Vagina (tissue), 2 donors: ENCODE data around the gene KRTAP10-4. TPM values are rescaled to one million over a fixed set of nuclear protein-coding genes. Genes with fewer than 3 reads are reported as not detected.
"Not testable (repeated sequence)": the region's sequence is repeated elsewhere in the genome, so short reads cannot be mapped to it uniquely, and the experiment has no call there.

Experiments used
- DNase-seq, 2 donors: peaks; one replicate each; pipeline ENCODE4 v3.0.0-alpha.2; 2017; ENCODE audit errors: extremely low spot score in 2 of 2
- H3K27ac ChIP-seq: fragments of 200-600 bp; sonication (generic); one replicate; pipeline ENCODE4 v1.5.1; 2019
- H3K27me3 ChIP-seq: fragments of 200-600 bp; sonication (generic); one replicate; pipeline ENCODE4 v1.5.1; 2019
- H3K36me3 ChIP-seq, 2 donors: fragments of 200-600 bp; sonication (generic); one replicate each; pipeline ENCODE4 v1.5.1; 2017 to 2019
- H3K4me1 ChIP-seq: fragments of 200-600 bp; sonication (generic); one replicate; pipeline ENCODE4 v1.5.1; 2019
- H3K4me3 ChIP-seq, 2 donors: fragments of 200-600 bp; sonication (generic); 1 replicate in 1 of 2; 2 replicates in 1 of 2; pipeline ENCODE4 v1.5.1; 2016 to 2019
- H3K9me3 ChIP-seq: fragments of 200-600 bp; sonication (generic); one replicate; pipeline ENCODE4 v1.5.1; 2019
- POLR2A ChIP-seq, 2 donors: fragments of 450-650 bp; IDR thresholded peaks; one replicate each; pipeline ENCODE4 v1.6.1; 2017; ENCODE audit warnings: antibody characterized with exemption in 2 of 2, mild to moderate bottlenecking in 2 of 2, moderate library complexity in 2 of 2
- POLR2AphosphoS5 ChIP-seq, 2 donors: sonication (generic); formaldehyde crosslinking; IDR thresholded peaks; one replicate each; pipeline ENCODE4 v1.9.0; 2017; ENCODE audit warnings: antibody characterized with exemption in 2 of 2, mild to moderate bottlenecking in 2 of 2, low read depth in 1 of 2; ENCODE audit not compliant: insufficient read depth in 1 of 2
- intact Hi-C: fragments of 100-400 bp; cut with DNase I; formaldehyde crosslinking; loops from one replicate; pipeline ENCODE4 v1.15.1; 2023
- total RNA-seq: library from RNA; depleted of rRNA; stranded (reverse); fragments of >200 nt; gene quantifications from one replicate; pipeline ENCODE4 v1.2.3, GENCODE V29; 2016
- TF ChIP-seq, protein P1 (sequence below), 3 experiments: fragments of 450-650 bp in 2 of 3; fragments of 200-600 bp in 1 of 3; sonication (generic) in 1 of 3; IDR thresholded peaks; one replicate each; pipeline ENCODE4 v1.5.1; 2017 to 2019; ENCODE audit warnings: antibody characterized with exemption in 3 of 3, mild to moderate bottlenecking in 2 of 3, moderate library complexity in 2 of 3

Gene KRTAP10-4
- total RNA-seq, 1 donor from 2014 or later, result not detected

DNA sequence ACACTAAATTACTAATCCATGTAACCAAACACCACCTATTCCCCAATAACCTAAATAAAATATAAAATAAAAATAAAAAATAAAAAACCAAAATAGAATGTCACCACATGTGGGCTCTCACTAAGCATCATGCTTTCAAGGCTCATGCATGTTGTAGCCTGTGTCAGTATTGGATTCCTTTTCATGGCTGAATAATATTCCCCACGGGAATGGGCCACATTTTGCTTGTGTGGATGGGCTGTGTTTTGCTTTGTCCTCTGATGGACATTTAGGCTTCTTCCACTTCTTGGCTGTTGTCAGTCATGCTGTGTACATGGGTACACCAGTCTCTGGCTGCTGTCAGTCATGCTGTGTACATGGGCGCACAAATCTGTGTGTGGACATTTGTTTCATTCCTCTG lies 15.6 kb downstream of the KRTAP10-4 start:
- TF ChIP-seq, protein P1, sequence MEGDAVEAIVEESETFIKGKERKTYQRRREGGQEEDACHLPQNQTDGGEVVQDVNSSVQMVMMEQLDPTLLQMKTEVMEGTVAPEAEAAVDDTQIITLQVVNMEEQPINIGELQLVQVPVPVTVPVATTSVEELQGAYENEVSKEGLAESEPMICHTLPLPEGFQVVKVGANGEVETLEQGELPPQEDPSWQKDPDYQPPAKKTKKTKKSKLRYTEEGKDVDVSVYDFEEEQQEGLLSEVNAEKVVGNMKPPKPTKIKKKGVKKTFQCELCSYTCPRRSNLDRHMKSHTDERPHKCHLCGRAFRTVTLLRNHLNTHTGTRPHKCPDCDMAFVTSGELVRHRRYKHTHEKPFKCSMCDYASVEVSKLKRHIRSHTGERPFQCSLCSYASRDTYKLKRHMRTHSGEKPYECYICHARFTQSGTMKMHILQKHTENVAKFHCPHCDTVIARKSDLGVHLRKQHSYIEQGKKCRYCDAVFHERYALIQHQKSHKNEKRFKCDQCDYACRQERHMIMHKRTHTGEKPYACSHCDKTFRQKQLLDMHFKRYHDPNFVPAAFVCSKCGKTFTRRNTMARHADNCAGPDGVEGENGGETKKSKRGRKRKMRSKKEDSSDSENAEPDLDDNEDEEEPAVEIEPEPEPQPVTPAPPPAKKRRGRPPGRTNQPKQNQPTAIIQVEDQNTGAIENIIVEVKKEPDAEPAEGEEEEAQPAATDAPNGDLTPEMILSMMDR (IDR thresholded peaks at IDR 0.05), result no peak
- no peak for TF ChIP-seq POLR2A (IDR thresholded peaks at IDR 0.05)
- no peak for TF ChIP-seq POLR2AphosphoS5 (IDR thresholded peaks at IDR 0.05; ENCODE audit: insufficient read depth in 1 of 2, low read depth in 1 of 2)
- Histone ChIP-seq H3K4me3 (no peak overlapping the region), H3K36me3 (no peaks in the 10 kb centered on the region), H3K4me1 (no peaks in the 10 kb centered on the region), H3K27me3 (no peaks in the 10 kb centered on the region), H3K27ac (no peak overlapping the region), H3K9me3 (no peaks in the 10 kb centered on the region)
- intact Hi-C loops, result loop anchor here (10.0 kb wide), 1 partner anchor 134 kb away; the partner anchor contains the start of gene LRRC3
- DNase-seq, result peak in 1 of 2 donors; percentile 58

DNA sequence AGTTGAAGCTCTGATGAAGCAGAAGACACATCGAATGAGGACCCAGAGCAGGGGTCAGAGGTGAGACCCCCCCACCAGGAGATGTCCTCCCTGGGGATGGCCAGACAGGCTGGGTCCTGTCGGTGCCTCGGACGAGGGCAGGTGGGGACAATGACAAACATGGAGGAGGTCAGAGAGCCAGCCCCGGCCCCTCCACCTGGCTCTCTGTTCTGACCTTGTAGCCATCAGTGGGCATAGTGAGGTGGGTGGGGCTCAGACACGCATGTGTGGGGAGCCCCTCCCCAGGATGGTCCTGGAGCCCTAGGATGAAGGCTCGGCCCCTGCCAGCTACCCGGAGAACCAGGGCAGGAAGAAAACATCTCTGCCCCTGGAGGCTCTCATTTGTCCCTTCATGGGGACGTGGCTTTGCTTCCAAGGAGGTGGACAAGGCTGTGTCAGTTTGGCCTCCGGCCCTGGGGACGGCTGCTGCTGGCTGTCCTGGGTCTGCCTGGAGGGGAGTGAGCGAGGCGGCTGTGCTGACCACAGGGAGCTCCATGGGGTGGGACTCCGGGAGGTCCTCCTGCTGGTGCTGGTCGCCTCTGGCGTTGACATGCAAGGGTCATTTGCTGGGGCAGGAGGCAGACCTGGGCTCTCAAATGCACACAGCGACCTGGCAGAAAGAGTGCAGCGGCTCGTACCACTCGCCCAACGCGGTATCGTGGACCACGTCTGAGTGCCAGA lies 16.2 kb downstream of the KRTAP10-4 start:
- Histone ChIP-seq H3K36me3 (no peaks in the 10 kb centered on the region), H3K27me3 (no peaks in the 10 kb centered on the region), H3K4me1 (no peaks in the 10 kb centered on the region), H3K9me3 (no peaks in the 10 kb centered on the region), H3K4me3 (no peak overlapping the region), H3K27ac (no peak overlapping the region)
- DNase-seq, result peak; percentile 52 to 79
- TF ChIP-seq POLR2A (IDR thresholded peaks at IDR 0.05), result no peak
- intact Hi-C loops, result loop anchor here (10.0 kb wide), 1 partner anchor 135 kb away; the partner anchor contains the start of gene LRRC3

DNA sequence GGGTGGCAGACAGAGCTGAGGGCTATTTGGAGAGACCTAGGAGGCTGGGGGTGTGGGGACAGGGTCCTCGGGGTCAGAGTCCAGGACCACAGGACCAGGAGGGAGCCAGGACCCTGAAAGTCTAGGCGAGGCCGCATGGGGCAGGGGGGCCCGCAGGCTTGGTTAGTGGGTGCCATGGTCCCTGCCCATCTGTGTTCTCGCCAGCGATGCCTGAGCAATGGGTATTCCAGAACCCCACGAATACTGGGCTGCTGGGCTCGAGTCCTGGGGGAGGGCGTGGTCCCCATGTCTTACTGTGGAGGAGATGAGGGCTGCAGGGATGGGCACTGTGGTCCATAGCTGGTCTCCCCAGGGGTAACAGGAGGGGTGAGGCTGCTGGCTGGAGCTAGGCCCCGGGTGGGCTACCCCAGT lies 16.8 kb downstream of the KRTAP10-4 start:
- no peaks in the 10 kb centered on the region for H3K36me3 ChIP-seq
- intact Hi-C loops, result no loop called here
- no peak overlapping the region for H3K27ac ChIP-seq
- no peaks in the 10 kb centered on the region for H3K4me1 ChIP-seq
- DNase-seq, result peak in 1 of 2 donors; percentile 79
- no peak overlapping the region for H3K4me3 ChIP-seq
- no peaks in the 10 kb centered on the region for H3K9me3 ChIP-seq
- no peaks in the 10 kb centered on the region for H3K27me3 ChIP-seq
- no peak for TF ChIP-seq POLR2A (IDR thresholded peaks at IDR 0.05)

DNA sequence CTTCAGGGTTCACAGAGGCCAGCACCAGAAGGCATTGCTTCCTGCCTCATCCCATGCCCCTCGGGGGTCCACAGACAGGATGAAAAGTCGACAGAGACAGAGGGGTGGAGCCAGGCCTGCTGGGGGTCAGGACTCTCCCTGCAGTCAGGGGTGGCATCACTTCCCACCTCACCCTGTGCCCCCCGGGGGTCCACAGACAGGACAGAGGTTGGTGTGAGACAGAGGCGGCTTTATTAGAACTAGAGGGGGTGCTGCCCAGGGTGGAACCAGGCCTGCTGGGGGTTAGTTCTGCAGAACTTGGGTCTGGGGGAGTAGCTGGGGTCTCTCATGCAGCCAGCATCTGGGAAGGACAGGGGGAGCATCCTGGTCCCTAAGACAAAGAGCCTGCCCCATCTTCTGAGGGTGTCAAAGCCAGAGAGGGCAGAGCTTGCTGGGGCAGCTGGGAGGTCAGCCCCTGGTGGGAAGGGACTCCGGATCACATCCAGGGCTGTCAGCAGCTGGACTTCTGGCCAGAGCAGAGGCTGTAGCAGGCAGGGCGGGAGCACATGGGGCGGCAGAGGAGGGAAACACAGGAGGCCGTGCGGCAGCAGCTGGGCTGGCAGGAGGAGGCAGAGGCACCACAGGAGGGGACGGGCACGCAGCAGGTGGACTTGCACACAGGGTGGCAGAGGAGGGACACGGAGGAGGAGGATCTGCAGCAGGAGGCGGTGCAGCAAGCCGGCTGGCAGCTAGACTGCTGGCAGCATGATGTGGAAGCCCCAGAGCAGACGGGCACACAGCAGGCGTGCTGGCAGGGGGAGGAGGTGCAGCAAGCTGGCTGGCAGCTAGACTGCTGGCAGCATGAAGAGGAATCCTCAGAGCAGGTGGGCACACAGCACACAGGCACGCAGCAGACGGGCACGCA lies 17.6 kb downstream of the KRTAP10-4 start:
- intact Hi-C loops, H3K9me3 ChIP-seq, H3K36me3 ChIP-seq, H3K4me1 ChIP-seq, H3K27ac ChIP-seq, H3K27me3 ChIP-seq, H3K4me3 ChIP-seq: not testable (repeated sequence)
- peak; percentile 54 to 93 for DNase-seq

DNA sequence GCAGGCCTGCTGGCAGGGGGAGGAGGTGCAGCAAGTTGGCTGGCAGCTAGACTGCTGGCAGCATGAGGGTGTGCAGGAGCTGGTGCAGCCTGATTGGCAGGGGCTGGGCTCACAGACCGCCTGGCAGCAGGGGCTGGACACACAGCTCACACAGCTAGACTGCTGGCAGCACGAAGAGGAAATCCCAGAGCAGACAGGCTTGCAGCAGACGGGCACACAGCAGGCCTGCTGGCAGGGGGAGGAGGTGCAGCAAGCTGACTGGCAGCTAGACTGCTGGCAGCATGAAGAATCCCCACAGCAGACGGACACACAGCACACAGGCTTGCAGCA lies 18.2 kb downstream of the KRTAP10-4 start:
- intact Hi-C loops, H3K4me1 ChIP-seq, H3K27me3 ChIP-seq, DNase-seq, H3K4me3 ChIP-seq, H3K36me3 ChIP-seq, H3K9me3 ChIP-seq, H3K27ac ChIP-seq: not testable (repeated sequence)

DNA sequence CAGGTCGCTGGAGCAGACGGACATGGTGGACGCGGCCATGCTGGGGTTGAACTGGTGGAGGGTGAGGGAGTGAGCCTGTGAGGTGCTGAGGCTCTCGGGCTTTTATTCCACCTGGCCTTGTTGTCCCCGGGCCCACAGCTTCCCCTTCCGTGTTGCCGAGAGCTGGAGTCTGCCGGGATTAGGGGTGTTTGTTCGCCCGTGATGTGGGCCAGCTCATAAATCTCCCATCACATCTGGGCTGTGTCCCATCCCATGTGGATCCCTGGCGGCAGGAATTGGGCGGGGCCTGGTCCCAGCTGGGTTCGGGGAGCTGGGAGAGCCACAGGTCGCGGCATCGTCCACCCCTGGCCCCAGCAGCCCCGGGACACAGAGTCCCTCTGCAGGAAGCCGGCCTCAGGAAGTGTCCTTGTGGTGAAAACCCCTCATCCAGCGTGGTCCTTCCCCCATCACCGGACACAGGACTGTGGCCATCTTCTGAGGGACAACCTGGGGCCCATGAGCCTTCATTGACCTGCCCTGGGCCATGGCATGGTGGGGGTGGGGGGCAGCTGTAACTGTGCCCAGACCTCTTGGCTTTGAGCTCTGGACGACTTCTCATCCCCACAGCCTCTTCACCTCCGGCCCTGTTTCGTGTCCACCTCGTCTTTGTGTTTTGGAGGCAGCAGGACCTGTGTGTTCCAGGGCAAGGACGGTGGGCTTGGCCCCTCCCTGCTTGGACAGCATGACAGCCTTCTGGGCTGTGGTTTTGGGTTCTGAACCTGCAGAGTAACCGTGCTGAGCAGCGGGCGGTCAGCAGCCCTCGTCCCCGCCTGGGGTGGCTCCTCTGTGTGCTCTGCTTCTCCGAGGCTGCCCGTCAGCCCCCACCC lies 19.1 kb downstream of the KRTAP10-4 start, which contains the start of gene KRTAP10-6:
KRTAP10-6 (minus strand) TSS at position 60 of the 866 bp plus-strand sequence; CDS start at position 39, 21 bp downstream.
- no peak for TF ChIP-seq POLR2A (IDR thresholded peaks at IDR 0.05)
- no peaks in the 10 kb centered on the region for H3K9me3 ChIP-seq
- H3K27ac ChIP-seq, result no peak within 1 kb of the TSS
- intact Hi-C loops, result no loop called here
- no peak within 1 kb of the TSS for H3K4me3 ChIP-seq
- peak; percentile 65 to 95 for DNase-seq
- no peaks in the 10 kb centered on the region for H3K4me1 ChIP-seq
- no peaks in the 10 kb centered on the region for H3K36me3 ChIP-seq
- H3K27me3 ChIP-seq, result no peaks in the 10 kb centered on the region

DNA sequence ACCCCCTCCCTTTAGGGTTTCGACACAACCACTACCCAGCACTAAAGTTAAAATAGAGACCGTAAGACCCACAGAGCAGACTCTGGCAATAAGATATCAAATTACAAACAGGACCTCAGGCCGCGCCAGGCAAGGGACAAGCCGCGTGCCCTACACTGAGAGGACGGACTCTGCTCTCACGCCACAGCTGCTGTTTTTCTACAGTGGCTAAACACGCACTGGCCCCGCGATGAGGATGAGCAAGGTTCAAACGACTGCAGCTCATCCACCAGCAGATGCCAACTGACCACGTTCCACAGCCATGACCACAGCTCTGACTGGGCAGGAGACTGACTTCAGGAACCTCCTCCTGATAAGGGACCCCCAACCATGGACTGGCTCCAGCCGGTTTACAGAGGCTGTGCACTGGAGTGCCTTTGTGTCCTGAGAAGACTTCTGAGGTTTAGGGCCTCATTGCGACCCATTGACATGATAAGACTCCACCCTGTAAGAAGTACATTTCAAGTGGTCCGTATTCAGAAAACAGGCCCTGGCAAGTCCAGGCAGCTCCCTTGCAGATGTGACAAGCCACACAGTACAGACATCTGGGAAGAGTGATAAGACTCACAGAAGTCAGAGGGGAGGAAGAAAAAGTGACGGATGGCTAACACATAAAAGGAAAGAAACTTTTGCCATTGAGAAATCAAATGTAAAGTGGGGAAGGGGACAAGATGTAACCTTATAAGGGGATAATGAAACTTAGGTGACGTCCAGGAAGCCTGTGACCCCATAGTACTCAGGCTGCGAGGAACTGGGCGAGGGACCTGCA lies 20.3 kb downstream of the KRTAP10-4 start:
- intact Hi-C loops, result no loop called here
- DNase-seq, result peak; percentile 40 to 64
- Histone ChIP-seq H3K4me3 (no peak overlapping the region), H3K4me1 (no peaks in the 10 kb centered on the region), H3K27ac (no peak overlapping the region), H3K27me3 (no peaks in the 10 kb centered on the region), H3K9me3 (no peaks in the 10 kb centered on the region), H3K36me3 (no peaks in the 10 kb centered on the region)
- TF ChIP-seq, protein P1 (IDR thresholded peaks at IDR 0.05), result no peak
- TF ChIP-seq POLR2AphosphoS5 (IDR thresholded peaks at IDR 0.05; ENCODE audit: insufficient read depth in 1 of 2, low read depth in 1 of 2), result no peak
- no peak for TF ChIP-seq POLR2A (IDR thresholded peaks at IDR 0.05)
